Lower leg skin (tissue), 3 donors: Measurements from ENCODE around the gene ZNF592.

Experiments
- POLR2A ChIP-seq, 2 donors: fragments of 450-650 bp; IDR thresholded peaks; one replicate each; pipeline ENCODE4 v1.6.1; 2016 to 2017; ENCODE audit warnings: antibody characterized with exemption in 2 of 2, mild to moderate bottlenecking in 1 of 2, moderate library complexity in 1 of 2
- TF ChIP-seq, protein P1 (sequence below), 3 donors: fragments of 450-650 bp; IDR thresholded peaks; one replicate each; pipeline ENCODE4 v1.5.1; 2016; ENCODE audit warnings: antibody characterized with exemption in 3 of 3, mild to moderate bottlenecking in 3 of 3, moderate library complexity in 2 of 3

DNA sequence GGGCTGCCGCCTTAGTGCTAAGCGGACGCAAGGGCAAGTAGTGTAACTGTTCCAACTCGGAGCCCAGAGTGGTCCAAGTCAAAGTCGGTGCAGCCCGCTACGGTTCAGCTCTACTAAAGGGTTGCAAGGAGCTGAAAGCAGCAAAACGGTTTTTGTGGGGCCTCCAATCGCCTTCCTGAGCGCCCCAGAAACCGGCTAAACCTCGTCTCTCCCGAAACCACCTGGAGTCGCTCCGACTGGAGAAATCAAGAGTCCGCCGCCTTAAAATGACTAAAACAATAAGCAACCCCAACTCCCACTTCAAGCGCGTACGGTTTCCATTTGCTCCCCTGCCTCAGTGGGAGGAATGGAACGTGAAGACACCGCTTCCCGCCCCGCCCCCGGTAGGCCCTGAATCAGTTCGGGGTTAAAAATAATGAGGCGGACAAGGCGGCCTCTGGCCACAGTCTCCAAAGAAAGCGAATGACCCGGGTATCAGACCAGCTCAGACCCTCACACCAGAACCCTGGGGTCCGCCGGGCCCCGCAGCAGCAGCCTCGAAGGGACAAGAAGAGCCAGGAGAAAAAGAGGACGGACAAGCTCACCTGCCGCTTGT, 32.9 kb upstream of the ZNF592 start:
- TF ChIP-seq, protein P1, sequence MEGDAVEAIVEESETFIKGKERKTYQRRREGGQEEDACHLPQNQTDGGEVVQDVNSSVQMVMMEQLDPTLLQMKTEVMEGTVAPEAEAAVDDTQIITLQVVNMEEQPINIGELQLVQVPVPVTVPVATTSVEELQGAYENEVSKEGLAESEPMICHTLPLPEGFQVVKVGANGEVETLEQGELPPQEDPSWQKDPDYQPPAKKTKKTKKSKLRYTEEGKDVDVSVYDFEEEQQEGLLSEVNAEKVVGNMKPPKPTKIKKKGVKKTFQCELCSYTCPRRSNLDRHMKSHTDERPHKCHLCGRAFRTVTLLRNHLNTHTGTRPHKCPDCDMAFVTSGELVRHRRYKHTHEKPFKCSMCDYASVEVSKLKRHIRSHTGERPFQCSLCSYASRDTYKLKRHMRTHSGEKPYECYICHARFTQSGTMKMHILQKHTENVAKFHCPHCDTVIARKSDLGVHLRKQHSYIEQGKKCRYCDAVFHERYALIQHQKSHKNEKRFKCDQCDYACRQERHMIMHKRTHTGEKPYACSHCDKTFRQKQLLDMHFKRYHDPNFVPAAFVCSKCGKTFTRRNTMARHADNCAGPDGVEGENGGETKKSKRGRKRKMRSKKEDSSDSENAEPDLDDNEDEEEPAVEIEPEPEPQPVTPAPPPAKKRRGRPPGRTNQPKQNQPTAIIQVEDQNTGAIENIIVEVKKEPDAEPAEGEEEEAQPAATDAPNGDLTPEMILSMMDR (IDR thresholded peaks at IDR 0.05) = no peak
- TF ChIP-seq POLR2A (IDR thresholded peaks at IDR 0.05) = no peak
